Endothelial cell of umbilical vein (primary cell): Measurements from ENCODE around the gene SLC25A30. TPM values are rescaled to one million over a fixed set of nuclear protein-coding genes. Genes with fewer than 3 reads are reported as not detected.

Experiments used
- BruUV-seq: library from RNA; stranded (reverse); fragments of 400-500 nt; replicated peaks from 2 replicates; lab custom pipeline; 2021; lab: Mats Ljungman, UMichigan
- CTCF ChIA-PET: fragments of 300-600, 350-600 bp; sonication (Branson Sonifier 250); formaldehyde crosslinking; loops from one replicate; lab custom pipeline; 2021; ENCODE audit warnings: antibody characterized with exemption, inconsistent platforms; lab: Charles Lee
- POLR2A ChIA-PET: fragments of 300-600, 350-600 bp; sonication (Branson Sonifier 250); formaldehyde crosslinking; loops from one replicate; lab custom pipeline; 2021; ENCODE audit warnings: antibody characterized with exemption, inconsistent platforms; lab: Charles Lee
- DNase-seq: peaks from one replicate; pipeline ENCODE4 v3.0.0-alpha.2; 2011; ENCODE audit warnings: low read depth, low spot score
- FAIRE-seq: peaks from 2 replicates; lab custom pipeline; 2011; peaks lifted over from hg19 to GRCh38; lab: Jason Lieb, UNC
- H2AFZ ChIP-seq: 2 replicates; pipeline ENCODE4 v1.6.0; 2012; ENCODE audit warnings: low read depth, low read length, control low read depth, inconsistent platforms
- H3K27ac ChIP-seq: 2 replicates; pipeline ENCODE4 v1.5.1; 2011; ENCODE audit warnings: low read depth, mild to moderate bottlenecking, control low read depth, low read length, moderate library complexity; ENCODE audit not compliant: insufficient read depth
- H3K27me3 ChIP-seq, 2 experiments: 2 replicates each; pipeline versions ENCODE4 v1.6.0 to v1.6.1; 2011; ENCODE audit warnings: low read length in 2 of 2, mixed read lengths in 1 of 2; ENCODE audit not compliant: control insufficient read depth in 2 of 2, insufficient read depth in 2 of 2
- H3K36me3 ChIP-seq, 2 experiments: 2 replicates in 1 of 2; 3 replicates in 1 of 2; pipeline ENCODE4 v1.5.1; 2011; ENCODE audit warnings: low read length in 2 of 2, mild to moderate bottlenecking in 1 of 2, moderate library complexity in 1 of 2; ENCODE audit not compliant: control insufficient read depth in 2 of 2, insufficient read depth in 2 of 2; ENCODE audit errors: extremely low read depth in 1 of 2
- H3K4me1 ChIP-seq: 3 replicates; pipeline ENCODE4 v1.5.1; 2011; ENCODE audit warnings: mild to moderate bottlenecking, low read length; ENCODE audit not compliant: control insufficient read depth, insufficient read depth; ENCODE audit errors: extremely low read depth
- H3K4me2 ChIP-seq: 2 replicates; pipeline ENCODE4 v1.6.1; 2011; ENCODE audit warnings: low read length, control low read depth, mixed read lengths; ENCODE audit not compliant: insufficient read depth
- H3K4me3 ChIP-seq, 3 experiments: fragments of 200-600 bp in 1 of 3; sonication (generic), shearing (Covaris generic) in 1 of 3; replicated peaks in 1 of 3; 2 replicates each; pipeline ENCODE4 v1.5.1; 2011 to 2016; ENCODE audit warnings: control low read depth in 3 of 3, low read length in 3 of 3, mild to moderate bottlenecking in 2 of 3, inconsistent platforms in 1 of 3, low read depth in 1 of 3, moderate library complexity in 1 of 3; ENCODE audit not compliant: insufficient read depth in 1 of 3
- H3K79me2 ChIP-seq: 2 replicates; pipeline ENCODE4 v1.6.0; 2012; ENCODE audit warnings: low read length, inconsistent platforms; ENCODE audit not compliant: control insufficient read depth, insufficient read depth
- H3K9ac ChIP-seq: replicated peaks from 2 replicates; pipeline ENCODE3; 2011; ENCODE audit warnings: low read length, control low read depth; ENCODE audit not compliant: insufficient read depth; ENCODE audit errors: extremely low read depth
- H3K9me1 ChIP-seq: replicated peaks from 3 replicates; pipeline ENCODE4 v1.6.0; 2011; ENCODE audit warnings: mild to moderate bottlenecking, low read length; ENCODE audit not compliant: control insufficient read depth, insufficient read depth; ENCODE audit errors: extremely low read depth
- H3K9me3 ChIP-seq: replicated peaks from 2 replicates; pipeline ENCODE4 v1.5.1; 2012; ENCODE audit warnings: low read length, inconsistent platforms; ENCODE audit not compliant: control insufficient read depth, insufficient read depth
- H4K20me1 ChIP-seq: replicated peaks from 2 replicates; pipeline ENCODE3; 2011; ENCODE audit warnings: mild to moderate bottlenecking, low read length; ENCODE audit not compliant: control insufficient read depth, insufficient read depth; ENCODE audit errors: extremely low read depth
- CTCF ChIP-seq, 2 donors: IDR thresholded peaks; 1 replicate in 1 of 2; 2 replicates in 1 of 2; pipeline ENCODE4 v1.5.1; 2011; ENCODE audit warnings: low read length in 2 of 2, mild to moderate bottlenecking in 2 of 2, moderate library complexity in 2 of 2, control low read depth in 1 of 2, inconsistent platforms in 1 of 2, low read depth in 1 of 2; ENCODE audit not compliant: insufficient read depth in 1 of 2; ENCODE audit errors: extremely low read depth in 1 of 2
- EZH2 ChIP-seq: IDR thresholded peaks from 2 replicates; pipeline ENCODE4 v1.6.1; 2012; ENCODE audit warnings: borderline replicate concordance, low read depth, mild to moderate bottlenecking, moderate library complexity, low read length, inconsistent platforms; ENCODE audit not compliant: severe bottlenecking
- GATA2 ChIP-seq: IDR thresholded peaks from 2 replicates; pipeline ENCODE4 v1.7.0; 2011; ENCODE audit warnings: low read depth, mild to moderate bottlenecking, moderate library complexity, mixed read lengths, low read length; ENCODE audit not compliant: insufficient read length, insufficient read depth
- JUN ChIP-seq: IDR thresholded peaks from 2 replicates; pipeline ENCODE4 v1.6.1; 2011; ENCODE audit warnings: borderline replicate concordance, low read depth; ENCODE audit not compliant: insufficient read length, insufficient read depth
- POLR2A ChIP-seq: IDR thresholded peaks from 2 replicates; pipeline ENCODE4 v1.6.1; 2012; ENCODE audit warnings: low read depth, mild to moderate bottlenecking, control low read depth, low read length
- POLR2AphosphoS5 ChIP-seq: IDR thresholded peaks from 2 replicates; pipeline ENCODE4 v1.6.1; 2012; ENCODE audit warnings: low read depth, mild to moderate bottlenecking, control low read depth, low read length, moderate library complexity; ENCODE audit not compliant: insufficient read depth
- dilution Hi-C: fragments of 300-500 bp; cut with MboI; formaldehyde crosslinking; loops from one replicate; pipeline ENCODE4 v1.15.0; 2019; ENCODE audit warnings: low sequenced_read_pairs; ENCODE audit not compliant: extremely low pct_ligation_motif_present
- intact Hi-C: fragments of 100-400 bp; cut with micrococcal nuclease; formaldehyde crosslinking; loops from one replicate; pipeline ENCODE4 v1.10.0; 2022
- polyA plus RNA-seq, 4 experiments: library from polyadenylated mRNA; depleted of rRNA in 3 of 4; stranded (reverse) in 3 of 4; unstranded in 1 of 4; fragments of >200 nt; gene quantifications; 2 replicates each; pipeline versions ENCODE4 v1.2.1 to v1.2.3, GENCODE V29; 2011 to 2012; ENCODE audit warnings: missing spikeins in 1 of 4
- total RNA-seq: library from RNA; stranded (reverse); gene quantifications from 2 replicates; pipeline ENCODE4 v1.2.3, GENCODE V29; 2021

SLC25A30 gene
- total and polyA plus RNA-seq, 2 donors (not counting 3 experiments of a cell fraction or from before 2014, with no cell fraction given): 13.3 to 27.0 TPM

- TF ChIP-seq POLR2AphosphoS5 (peak; percentile 29), CTCF (IDR thresholded peaks at IDR 0.05; ENCODE audit: extremely low read depth in 1 of 2, insufficient read depth in 1 of 2, low read depth in 1 of 2, low read length in 2 of 2) (peak; percentile 96 to 97), JUN (no peak), EZH2 (no peak), POLR2A (no peak), GATA2 (no peak)
- CTCF ChIA-PET: interaction anchor here (0.7 to 5.7 kb wide), 41 partner anchors 12 to 756 kb away, joined by 3 to 98 read pairs (median 4); partner anchors contain the start of genes COG3 and TPT1
- H2AFZ ChIP-seq: no peak overlapping the region
- no TSS peak for BruUV-seq
- no peak overlapping the region for H3K4me2 ChIP-seq
- H3K9me1 ChIP-seq: no peaks in the 10 kb centered on the region
- DNase-seq: peak; percentile 66
- POLR2A ChIA-PET: interaction anchor here (1.1 to 1.3 kb wide), 2 partner anchors 46 to 94 kb away, joined by 3 read pairs; partner anchors contain the start of gene COG3
- H3K9me3 ChIP-seq: no peaks in the 10 kb centered on the region
- H3K4me3 ChIP-seq: no peak overlapping the region
- intact Hi-C loops: loop anchor here (1.0 to 5.0 kb wide), 7 partner anchors 23 to 756 kb away; partner anchors contain the start of gene COG3
- peaks cover 15% of the 10 kb centered on the region for H3K4me1 ChIP-seq
- dilution Hi-C loops: no loop called here
- peak; percentile 83 for FAIRE-seq
- H4K20me1 ChIP-seq: no peaks in the 10 kb centered on the region
- H3K27ac ChIP-seq: no peak overlapping the region
- no peaks in the 10 kb centered on the region for H3K36me3 ChIP-seq
- no peaks in the 10 kb centered on the region for H3K27me3 ChIP-seq
- H3K79me2 ChIP-seq: no peaks in the 10 kb centered on the region
- H3K9ac ChIP-seq: no peak overlapping the region
These were observed 47.2 kb downstream of the SLC25A30 start for GRCh38 chr13:45370922-45371406.
